GM10266 (cell line): Measurements from ENCODE around the gene NECAP2.
"Not testable (repeated sequence)": the region's sequence is repeated elsewhere in the genome, so short reads cannot be mapped to it uniquely, and the experiment has no call there.

Source experiments
- DNase-seq: peaks from one replicate; pipeline ENCODE4 v3.0.0; 2012; ENCODE audit errors: extremely low spot score
- TF ChIP-seq, protein P1 (sequence below): IDR thresholded peaks from 2 replicates; pipeline ENCODE4 v1.5.1; 2012; ENCODE audit warnings: mild to moderate bottlenecking, low read depth; ENCODE audit not compliant: control insufficient read depth, insufficient read depth; ENCODE audit errors: missing control alignments

NECAP2 gene

DNA sequence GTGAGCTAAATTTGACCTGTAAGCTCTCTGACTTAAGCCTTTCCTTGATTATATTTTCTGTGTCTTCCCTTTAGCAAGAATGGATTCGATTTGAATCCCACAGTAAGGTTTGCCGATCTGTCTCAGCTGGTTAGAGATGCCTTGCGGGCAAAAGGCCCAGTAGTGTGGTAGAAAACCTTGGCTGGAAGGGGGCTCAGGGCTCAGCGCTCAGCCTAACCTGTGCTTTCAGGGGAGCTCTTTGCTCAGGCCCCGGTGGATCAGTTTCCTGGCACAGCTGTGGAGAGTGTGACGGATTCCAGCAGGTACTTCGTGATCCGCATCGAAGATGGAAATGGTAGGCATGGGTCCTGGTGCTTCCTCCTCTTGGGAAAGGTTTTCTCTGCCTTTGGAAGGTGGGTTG lies 7.1 kb downstream of the NECAP2 start:
- TF ChIP-seq, protein P1, sequence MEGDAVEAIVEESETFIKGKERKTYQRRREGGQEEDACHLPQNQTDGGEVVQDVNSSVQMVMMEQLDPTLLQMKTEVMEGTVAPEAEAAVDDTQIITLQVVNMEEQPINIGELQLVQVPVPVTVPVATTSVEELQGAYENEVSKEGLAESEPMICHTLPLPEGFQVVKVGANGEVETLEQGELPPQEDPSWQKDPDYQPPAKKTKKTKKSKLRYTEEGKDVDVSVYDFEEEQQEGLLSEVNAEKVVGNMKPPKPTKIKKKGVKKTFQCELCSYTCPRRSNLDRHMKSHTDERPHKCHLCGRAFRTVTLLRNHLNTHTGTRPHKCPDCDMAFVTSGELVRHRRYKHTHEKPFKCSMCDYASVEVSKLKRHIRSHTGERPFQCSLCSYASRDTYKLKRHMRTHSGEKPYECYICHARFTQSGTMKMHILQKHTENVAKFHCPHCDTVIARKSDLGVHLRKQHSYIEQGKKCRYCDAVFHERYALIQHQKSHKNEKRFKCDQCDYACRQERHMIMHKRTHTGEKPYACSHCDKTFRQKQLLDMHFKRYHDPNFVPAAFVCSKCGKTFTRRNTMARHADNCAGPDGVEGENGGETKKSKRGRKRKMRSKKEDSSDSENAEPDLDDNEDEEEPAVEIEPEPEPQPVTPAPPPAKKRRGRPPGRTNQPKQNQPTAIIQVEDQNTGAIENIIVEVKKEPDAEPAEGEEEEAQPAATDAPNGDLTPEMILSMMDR, result no peak
- DNase-seq, result no peak

DNA sequence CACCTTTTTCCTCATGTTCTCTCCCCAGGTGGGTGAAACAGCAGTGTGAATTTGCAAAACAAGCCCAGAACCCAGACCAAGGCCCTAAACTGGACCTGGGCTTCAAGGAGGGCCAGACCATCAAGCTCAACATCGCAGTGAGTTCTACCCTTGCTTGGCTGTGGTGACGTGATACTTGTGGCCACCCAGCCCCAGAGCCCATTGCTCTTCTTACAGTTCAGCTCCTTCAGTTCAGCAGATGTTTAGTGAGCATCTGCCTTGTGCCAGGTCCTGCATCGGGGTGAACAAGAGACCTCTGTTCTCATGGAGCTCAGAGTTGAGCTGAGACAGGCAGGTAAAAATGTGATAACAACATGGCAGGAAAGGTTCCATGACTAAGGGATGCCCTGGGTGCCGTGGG lies 8.5 kb downstream of the NECAP2 start:
- TF ChIP-seq, protein P1, result no peak
- DNase-seq, result no peak

DNA sequence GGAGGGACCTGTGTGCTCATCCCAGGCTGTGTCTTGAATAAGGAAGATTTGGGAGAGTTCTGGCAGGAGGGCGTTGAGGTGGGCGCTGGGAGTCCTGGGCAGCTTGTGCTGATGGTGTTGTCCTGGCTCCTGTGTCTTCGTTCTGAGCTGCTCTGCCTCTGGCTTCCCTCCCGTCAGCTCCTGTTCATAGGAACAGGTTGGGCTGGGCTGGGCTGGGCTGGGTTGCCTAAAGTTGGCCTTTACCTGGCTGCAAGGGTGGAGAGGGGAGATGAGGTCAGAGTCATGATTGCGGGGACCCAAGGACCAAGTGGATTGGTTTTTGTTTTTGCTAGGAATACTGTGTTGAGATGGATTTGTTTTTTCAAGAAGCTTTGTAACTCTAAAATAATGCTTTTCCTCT lies 9.1 kb downstream of the NECAP2 start:
- no peak for DNase-seq
- TF ChIP-seq, protein P1, result no peak

DNA sequence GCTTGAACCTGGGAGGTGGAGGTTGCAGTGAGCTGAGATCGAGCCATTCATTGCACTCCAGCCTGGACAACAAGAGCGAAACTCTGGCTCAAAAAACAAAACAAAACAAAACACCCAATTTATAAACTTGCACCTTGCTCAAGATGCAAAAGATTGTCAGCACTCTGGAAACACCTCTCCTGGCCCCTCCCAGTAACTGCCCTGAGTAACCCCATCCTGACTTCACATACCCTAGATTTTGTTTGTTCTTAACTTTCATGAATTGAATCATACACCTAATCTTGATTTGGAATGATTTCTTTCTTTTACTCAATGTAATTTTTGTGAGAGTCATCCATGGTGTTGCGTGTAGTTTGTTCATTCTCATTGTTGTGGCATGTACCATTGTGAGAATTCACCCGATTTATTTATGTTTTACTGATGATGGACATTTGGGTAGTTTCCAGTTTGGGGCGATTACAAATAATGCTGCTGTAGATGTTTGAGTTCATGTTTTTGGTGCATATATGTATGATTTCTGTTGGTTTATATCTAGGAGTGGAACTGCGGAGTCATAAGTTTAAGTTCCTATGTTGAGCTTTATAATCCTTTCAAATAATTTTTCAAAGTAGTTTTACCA lies 10.4 kb downstream of the NECAP2 start:
- TF ChIP-seq, protein P1, result no peak
- DNase-seq, result no peak

DNA sequence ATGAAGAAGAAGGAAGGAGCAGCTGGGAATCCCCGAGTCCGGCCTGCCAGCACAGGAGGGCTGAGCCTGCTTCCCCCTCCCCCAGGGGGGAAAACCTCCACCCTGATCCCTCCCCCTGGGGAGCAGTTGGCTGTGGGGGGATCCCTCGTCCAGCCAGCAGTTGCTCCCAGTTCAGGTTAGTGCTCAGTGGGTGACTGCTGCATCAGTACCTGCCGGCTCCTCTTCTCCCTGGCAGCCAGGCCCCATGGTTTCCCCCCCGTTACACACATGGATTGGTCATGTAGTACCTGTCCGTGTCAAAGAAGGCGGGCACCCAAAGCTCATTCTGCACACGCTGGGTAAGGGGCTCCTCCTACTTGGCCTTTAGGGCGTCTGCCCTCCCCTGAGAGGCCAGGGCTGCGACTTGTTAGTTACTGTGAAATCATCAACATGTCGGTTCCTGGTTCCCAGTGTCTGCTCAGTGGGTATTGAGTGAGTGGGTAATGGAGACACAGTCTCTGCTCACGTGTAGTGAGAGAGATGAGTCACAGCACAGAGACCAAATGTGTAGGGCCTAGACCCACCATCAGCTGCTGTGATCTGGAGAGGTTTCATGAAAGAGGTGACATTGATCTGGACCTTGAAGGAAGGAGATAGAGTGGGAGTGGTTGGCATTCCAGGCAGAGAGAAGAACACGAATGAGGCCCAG lies 11.5 kb downstream of the NECAP2 start:
- TF ChIP-seq, protein P1, result no peak
- DNase-seq, result peak; percentile 51

DNA sequence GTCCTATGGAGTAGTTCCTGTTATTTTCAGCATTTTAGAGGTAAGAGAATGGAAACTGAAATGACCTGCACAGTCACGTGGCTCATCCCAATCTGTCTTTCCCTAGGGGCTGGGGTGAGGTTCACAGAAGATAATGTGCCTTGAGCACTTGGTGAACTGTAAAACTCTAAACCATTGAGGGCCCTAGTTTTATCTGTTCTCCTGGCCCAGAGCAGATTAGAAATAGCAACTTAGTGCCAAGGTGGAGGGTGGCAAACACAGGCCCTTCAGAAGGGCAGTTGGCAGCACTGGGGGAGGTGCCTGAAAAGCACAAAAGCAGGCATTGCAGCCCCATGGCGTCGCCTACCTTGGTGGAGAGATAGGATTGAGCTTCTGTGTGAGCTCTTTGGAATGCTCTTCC lies 14.4 kb downstream of the NECAP2 start:
- not testable (repeated sequence) for DNase-seq

DNA sequence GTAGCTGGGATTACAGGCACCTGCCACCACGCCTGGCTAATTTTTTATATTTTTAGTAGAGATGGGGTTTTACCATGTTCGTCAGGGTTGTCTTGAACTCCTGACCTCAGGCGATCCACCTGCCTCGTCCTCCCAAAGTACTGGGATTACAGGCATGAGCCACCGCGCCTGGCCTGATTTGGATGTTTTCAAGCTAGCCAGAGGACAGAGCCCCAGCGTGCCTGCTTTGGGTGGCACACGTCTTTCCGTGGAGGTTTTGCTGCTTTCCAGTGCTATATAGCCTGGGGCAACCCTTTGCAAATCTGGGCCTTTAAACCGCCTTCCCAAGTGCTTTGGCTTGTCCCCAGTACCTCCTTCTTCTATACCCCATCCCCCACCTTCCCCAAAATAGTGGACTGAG lies 15.6 kb downstream of the NECAP2 start:
- not testable (repeated sequence) for DNase-seq

DNA sequence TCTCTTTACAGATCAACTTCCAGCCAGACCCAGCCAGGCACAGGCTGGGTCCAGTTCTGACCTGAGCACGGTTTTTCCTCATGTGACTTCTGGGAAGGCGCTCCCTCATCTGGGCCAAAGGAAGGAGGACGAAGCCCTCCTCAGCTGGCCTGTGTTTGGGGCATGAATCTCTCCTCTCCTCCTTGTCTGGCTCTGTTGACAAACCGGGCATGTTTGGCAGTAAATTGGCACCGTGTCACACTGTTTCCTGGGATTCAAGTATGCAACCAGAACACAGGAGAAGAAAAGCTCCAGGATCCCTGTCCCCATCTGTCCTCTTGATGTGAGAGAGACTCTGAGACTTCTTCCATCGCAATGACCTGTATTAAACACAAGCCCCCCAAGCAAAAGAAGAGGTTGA lies 18.3 kb downstream of the NECAP2 start:
- DNase-seq, result no peak
- TF ChIP-seq, protein P1, result no peak
